Measurements from ENCODE around the gene MAP3K15. TPM values are rescaled to one million over a fixed set of nuclear protein-coding genes. Genes with fewer than 3 reads are reported as not detected.

Gene MAP3K15
- total RNA-seq, 1 donor, result under 0.01 TPM

- H3K4me3 ChIP-seq (ENCODE audit: low read depth, low read length), result no peak overlapping the region
- no peak for DNase-seq (ENCODE audit: low read depth)
- no peak for TF ChIP-seq CTCF (IDR thresholded peaks at IDR 0.05; ENCODE audit: insufficient read depth, low read depth, low read length)
These were observed 183.5 kb downstream of the MAP3K15 start for GRCh38 chrX:19331831-19332230.

- H3K4me3 ChIP-seq (ENCODE audit: low read depth, low read length), result no peak overlapping the region
- no peak for TF ChIP-seq CTCF (IDR thresholded peaks at IDR 0.05; ENCODE audit: insufficient read depth, low read depth, low read length)
- DNase-seq (ENCODE audit: low read depth), result no peak
These were observed 188.7 kb downstream of the MAP3K15 start for GRCh38 chrX:19326567-19326966.

Small RNA genes lying within 50 kb of the gene (small RNA-seq; reads per million reads assigned to genes)
- not detected for gene RF00019

Other genes starting within 250 kb of the MAP3K15 start
- gene PDHA1, start 171.6 kb downstream of the MAP3K15 start, total RNA-seq, result 32.4 and 42.5 TPM in 2 replicates

Measured in fibroblast of villous mesenchyme (primary cell).